Activated CD4-positive, alpha-beta T cell treated with anti-CD3 and anti-CD28 coated beads, Interleukin-10, Interleukin-2, amounts not matched to agents 100 ng/mL and 50 ng/mL, durations not matched to agents 16 hours and 8 hours (primary cell): ENCODE results near the gene KIF1A.

Source experiments
- DNase-seq: peaks from one replicate; pipeline ENCODE4 v3.0.0-alpha.2; 2020

KIF1A gene

GRCh38 chr2:240819858-240820606 lies at the start of gene KIF1A:
KIF1A (minus strand) TSS chr2:240820219; CDS start chr2:240797752, 22,467 bp downstream.
- DNase-seq = no peak

DNA sequence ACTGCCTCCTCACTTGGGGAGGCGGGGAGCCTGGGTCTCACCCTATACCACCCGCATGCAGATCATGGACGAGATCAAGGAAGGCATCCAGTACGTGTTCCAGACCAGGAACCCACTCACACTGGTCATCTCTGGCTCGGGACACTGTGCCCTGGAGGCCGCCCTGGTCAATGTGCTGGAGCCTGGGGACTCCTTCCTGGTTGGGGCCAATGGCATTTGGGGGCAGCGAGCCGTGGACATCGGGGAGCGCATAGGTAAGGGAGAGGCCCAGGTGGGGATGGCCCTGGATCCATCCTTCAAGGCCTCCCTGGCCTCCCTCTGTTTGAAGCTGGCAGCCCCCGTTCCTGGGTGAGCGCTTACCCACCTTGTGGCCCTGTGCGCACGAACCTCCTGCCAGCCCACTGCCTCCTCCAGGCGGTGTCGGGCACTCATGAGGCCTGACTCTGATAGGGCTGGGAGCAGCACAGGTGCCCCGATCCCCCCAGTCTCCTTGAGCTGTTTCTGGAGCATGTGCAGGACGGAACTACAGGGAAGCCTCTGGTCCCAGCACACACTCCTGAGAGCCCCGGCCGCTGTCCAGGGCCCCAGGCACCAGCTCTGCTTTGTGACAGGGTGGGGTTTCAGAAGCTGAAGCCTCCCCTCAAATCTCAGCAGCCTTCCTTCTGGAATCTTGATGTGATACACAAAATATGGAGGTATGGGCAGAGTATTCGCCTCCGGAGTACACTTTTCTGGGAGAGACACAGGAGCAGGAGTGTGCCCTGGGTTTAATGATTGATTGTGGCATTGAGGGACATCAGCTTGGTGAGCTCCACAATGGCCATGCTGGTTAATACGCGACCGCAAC lies 49.3 kb upstream of the KIF1A start:
- no peak for DNase-seq

- no peak for DNase-seq
These were observed 48.5 kb upstream of the KIF1A start, which contains the start of gene AGXT for GRCh38 chr2:240868286-240869108. AGXT (plus strand) TSS chr2:240868824; CDS start chr2:240868866, 42 bp downstream.

- DNase-seq = no peak
These were observed 45.4 kb upstream of the KIF1A start for GRCh38 chr2:240865391-240865790.

DNA sequence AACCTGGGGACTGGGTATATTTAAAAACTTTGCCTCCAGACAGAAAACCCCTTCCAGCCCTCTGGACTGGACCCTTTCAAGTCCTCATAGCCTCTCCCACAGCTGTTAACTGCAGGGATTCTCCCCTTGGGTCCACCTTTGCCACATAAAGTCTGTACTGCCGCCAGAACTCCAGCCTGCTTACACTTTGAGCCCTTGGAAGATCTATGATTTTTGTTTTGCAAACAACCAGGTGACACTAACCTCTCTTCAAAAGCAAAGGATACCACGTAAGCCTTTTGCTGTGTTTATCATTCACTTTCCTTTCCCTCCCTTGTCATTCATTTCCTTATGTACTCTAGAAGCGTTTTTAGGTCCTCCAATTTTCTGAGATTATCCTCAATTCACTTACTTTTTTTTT lies 44.5 kb upstream of the KIF1A start:
- DNase-seq = no peak

GRCh38 chr2:240861547-240861946 lies 41.5 kb upstream of the KIF1A start:
- no peak for DNase-seq

DNA sequence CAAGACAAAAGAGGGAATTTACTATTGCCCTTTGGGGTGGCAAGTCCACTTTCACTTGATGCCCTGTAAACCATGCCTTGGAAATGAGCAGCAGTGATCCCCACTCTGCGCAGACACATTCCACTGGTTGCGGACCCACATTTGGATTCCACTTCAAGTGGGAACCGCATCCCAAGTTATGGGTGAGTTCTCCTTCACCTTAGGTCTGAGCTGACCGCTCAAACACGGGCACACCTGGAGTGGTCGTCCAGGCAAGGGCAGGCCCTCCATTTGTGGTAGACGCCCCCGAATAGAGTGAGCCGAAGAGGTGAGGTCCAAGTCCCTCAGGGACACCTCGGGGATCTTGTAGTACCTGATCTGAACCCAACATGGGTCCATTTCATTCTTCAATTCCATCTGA lies 38.9 kb upstream of the KIF1A start:
- DNase-seq = no peak

GRCh38 chr2:240858321-240858720 lies 38.3 kb upstream of the KIF1A start:
- DNase-seq = no peak

DNA sequence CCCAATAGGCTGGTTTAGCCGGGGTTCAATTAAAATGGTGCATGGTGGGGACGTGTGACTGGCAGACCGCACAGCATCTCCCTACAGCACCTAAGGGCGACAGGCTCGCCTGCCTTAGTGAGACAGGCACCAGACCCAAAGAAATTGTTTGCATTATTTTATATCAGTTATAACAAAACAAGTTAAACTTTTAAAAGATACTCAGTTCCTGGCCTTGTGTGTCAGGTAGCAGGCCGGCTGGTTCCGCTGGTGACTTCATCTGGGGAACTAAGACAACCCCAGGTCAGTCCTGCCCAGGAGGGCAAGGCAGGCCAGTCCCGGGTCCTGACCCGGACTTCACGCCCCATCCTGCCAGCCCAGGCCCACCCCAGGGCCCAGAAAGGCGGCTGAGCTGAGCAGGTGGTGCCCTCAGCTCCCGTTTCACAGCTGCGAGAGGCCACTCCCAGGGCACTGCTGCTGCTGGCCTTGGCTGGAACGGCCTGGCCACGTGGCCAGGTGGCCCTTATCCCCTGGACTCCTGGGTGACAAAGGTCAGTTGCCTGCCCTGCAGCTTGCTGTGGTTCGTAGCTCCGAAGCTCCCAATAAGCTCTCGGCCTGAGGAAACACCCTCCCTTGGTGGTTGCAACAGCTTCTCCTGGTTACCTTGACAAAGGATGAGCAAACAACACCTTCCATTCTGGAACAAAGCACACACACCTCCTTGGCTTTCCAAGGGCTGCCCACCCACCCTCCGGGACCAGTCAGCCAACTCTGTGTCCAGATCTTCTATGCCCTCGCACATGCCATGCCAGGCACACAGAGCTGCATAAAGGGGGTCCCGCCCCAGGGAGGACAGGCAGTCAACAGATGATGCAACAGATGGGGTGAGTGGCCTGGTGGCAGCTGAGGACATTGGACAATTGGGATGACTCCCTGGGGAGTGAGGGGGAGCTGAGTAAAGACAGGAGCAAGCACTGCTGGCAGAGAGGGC lies 37.3 kb upstream of the KIF1A start:
- no peak for DNase-seq

DNA sequence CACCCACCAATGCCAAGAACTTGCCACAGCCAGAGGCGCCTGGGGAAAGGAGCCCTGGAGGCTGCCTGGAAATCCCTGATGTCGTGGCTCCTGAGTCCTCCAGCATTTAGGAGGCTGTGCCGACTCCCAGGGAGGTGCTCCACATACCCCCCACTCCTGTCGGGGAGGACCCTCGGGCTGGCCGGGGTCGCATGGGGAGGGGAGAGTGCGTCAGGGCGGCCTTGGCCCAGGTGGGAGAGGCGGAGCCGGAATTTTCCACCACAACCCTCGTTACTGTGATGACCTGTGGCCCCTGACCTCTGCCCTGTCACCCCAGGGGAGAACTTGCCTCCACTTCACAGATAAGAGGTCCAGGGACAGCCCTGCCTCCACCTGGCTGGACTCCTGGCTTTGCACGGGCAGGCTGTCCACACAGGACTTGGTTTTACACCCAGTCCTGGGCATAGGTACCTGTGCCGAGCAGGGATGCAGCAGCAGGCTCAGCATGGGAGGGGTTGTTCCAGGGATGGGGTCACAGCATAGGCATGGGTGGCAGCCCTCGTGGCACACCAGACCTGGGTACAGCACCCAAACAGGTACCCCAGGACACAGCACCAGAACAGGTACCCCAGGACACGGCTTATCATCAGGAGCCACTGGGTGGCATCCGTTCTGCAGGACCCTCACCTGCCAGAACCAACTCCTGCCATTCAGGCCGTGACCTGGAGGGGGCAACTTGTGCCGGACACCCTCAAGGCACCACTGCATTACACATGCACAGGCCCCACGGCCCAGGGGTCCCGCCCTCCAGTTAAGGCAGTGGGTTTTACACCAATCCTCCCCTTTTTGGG lies 36.3 kb upstream of the KIF1A start:
- no peak for DNase-seq

- DNase-seq = no peak
These were observed 35.7 kb upstream of the KIF1A start for GRCh38 chr2:240855670-240856069.

DNA sequence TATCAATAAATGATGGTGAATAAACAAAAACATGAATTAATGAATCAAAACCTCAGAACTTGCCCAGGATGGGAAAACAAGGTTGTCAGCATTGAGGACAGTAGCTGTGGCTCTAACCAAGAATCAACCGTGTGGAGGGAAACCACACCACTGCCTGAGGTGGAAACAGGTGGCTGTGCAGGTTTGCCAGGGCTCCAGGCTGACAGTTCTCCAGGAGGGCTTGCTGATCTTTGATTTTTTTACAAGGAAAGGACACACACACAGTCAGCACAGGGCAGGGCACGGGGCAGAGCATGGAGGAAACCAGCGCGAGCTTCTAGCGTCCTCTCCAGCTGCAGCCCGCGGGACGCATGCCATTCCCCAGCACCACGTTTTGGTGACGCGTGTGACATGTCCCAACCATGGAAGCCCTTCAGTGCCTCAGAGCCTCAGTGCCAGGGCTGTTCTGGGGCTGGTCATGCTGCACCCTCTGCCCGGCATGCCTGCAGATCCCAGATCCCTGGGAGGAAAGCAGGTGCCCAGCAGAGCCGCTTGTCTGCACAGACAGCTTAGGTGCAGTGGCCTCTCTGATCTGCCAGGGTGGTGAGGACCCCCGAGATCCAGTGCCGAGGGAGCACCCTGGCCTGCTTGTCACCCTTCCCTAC lies 32.8 kb upstream of the KIF1A start:
- no peak for DNase-seq

DNA sequence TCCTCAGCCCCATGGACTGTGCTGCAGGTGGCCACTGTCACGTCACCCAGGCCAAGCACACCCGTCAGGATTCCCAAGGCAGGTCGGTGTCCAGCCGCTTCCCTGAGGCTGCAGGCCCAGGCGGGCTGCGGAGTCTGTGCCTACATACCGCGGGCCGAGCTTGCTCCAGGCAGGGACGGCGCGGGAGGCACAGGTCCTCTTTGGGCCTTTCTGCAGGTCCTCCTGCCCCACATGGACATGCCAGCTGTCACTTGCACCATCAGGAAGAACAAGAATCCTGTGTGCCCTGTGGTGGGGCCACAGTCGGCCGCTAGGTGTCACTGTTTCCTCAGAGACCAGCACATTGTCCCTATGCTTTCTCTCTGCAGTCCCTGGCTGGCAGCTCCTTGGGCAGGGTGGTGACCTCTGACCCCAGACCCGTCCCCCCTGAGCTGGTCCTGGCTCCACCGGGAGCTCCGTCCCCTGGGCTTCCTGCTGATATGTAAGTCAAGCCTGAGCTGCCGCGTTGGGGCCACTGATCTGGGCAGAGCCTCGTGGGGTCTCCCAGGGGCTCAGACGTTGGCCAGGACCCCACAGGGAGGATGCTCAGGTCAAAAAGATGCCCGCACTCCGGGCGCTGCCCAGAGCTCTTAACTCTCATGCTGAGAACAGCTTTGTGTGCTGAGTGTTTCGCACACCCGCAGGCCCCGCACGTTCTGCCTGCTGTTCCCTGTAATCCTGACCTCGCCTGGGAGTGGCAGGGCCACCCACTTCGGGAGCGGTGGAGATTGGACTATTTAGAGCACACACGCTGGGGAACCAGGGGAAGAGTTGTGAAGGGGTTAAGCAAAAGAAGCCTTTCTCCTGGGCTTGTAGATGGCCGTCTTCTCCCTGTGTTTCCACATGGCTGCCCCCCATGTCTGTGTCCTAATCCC lies 31.3 kb upstream of the KIF1A start:
- DNase-seq = peak; percentile 80

- DNase-seq = no peak
These were observed 30.7 kb upstream of the KIF1A start for GRCh38 chr2:240850756-240851077.

DNA sequence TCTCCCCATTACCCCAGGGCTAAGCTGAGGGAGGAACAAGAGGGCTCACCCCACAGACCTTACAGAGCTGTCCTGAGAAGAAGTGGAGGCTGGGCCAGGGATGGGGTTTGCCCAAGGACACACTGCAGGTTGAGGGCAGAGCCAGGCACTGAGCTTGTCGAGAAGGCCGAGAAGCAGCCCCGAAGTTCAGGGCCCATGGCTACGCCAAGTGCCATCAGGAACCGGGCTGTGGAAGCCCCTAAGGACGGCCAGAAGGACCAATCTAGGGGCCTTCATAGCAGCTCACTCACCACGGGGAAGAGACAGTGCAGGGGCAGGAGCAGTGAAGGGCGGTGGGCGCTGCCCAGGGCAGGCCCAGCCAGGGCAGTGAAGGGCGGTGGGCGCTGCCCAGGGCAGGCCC lies 30.0 kb upstream of the KIF1A start:
- no peak for DNase-seq

DNA sequence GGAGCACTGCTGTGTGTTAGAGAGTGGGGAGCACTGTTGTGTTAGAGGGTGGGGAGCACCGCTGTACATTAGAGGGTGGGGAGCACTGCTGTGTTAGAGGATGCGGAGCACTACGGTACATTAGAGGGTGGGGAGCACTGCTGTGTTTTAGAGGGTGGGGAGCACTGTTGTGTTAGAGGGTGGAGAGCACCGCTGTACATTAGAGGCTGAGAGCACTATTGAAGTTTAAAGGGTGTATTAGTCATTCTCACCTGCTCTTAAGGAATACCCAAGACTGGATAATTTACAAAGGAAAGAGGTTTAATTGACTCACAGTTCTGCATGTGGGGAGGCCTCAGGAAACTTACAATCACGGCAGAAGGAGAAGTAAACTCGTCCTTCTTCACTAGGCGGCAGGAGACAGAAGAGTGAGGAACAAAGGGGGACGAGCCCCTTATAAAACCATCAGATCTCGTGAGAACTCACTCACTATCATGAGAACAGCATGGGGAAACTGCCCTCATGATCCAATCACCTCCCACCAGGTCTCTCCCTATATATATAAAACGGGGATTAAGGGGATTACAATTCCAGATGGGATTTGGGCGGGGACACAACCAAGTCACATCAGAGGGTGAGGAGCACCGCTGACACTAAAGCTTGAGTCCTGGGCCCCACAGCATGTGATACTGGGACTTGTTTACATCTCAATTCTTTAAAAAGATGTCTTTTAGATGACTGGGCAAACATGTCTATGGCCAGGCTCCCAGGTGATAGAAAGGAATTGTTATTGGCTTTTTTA lies 29.1 kb upstream of the KIF1A start:
- no peak for DNase-seq

DNA sequence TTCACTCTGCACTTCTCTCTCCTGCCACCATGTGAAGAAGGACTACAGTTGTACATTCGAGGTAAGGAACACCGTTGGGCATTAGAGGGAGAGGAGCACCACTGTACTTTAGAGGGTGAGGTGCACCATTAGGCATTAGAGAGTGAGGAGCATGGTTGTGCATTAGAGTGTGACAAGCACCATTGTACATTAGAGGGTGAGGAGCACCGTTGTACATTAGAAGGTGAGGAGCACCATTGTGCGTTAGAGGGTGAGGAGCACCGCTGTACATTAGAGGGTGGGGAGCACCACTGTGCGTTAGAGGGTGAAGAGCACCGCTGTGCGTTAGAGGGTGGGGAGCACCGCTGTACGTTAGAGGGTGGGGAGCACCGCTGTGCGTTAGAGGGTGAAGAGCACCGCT lies 27.8 kb upstream of the KIF1A start:
- no peak for DNase-seq

DNA sequence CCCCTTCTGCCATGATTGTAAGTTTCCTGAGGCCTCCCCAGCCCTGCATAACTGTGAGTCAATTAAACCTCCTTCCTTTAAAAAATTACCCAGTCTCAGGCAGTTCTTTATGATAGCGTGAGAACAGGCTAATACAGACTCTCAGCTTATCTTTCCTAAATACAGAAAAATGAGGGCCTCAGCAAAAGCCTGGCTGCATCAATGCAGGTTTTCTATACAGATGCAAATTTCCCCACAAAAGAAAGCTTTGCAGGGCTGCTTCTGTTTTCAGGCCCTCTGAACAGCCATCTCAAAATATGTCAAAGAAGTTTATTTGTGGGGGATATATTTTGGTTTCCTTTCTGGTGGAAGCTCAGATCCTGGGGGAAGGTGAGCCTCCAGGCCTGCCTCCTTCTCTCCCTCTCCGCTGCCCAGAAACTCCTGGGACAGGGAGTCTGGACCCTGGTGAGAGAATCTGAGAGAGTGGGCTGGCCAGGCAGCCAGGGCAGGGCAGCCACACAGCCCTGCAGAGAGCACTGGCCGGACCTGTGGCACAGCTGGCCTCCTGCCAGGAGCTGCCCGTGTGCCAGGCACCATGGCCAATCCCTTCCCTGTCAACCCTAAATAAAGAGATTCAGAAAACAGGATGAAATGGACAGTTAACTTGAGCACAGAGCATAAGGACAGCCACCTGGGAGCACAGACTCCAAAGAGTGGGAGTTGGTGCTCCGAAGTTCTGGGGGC lies 27.0 kb upstream of the KIF1A start:
- no peak for DNase-seq
